NCI-H526 treated with DMSO at 0.1 percent for 48 hours (cell line): ENCODE data around the gene LRBA.

Source experiments
- DNase-seq: peaks from one replicate; lab custom pipeline; 2025; lab: John Stamatoyannopoulos, UW

Gene LRBA

DNA sequence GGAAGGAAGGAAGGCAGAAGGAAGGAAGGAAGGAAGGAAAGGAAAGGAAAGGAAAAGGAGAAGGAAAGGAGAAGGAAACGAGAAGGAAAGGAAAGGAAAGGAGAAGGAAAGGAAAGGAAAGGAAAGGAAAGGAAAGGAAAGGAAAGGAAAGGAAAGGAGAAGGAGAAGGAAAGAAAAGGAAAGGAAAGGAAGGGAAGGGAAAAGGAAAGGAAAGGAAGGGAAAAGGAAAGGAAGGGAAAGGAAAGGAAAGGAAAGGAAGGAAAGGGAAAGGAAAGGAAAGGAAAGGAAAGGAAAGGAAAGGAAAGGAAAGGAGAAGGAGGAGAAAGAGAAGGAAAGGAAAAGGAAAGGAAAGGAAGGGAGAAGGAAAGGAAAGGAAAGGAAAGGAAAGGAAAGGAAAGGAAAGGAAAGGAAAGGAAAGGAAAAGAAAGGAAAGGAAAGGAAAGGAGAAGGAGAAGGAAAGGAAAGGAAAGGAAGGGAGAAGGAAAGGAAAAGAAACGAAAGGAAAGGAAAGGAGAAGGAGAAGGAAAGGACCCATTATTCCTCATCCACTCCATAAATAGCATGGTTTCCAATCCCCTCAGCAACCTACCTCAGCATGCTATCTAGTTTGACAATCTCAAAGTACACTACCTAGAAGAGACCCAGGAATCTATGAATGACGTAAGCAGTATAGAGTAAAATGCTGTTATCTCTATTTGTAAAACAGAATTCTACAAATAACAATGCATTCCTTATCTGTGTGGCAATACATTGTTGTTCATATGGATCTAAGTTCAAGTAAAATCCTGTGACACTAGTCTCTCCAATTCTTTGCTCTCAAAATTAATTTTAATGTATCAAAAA lies 209.7 kb downstream of the LRBA start:
- DNase-seq: no peak

- no peak for DNase-seq
Observed at GRCh38 chr4:150801833-150802232, 213.3 kb downstream of the LRBA start.

DNA sequence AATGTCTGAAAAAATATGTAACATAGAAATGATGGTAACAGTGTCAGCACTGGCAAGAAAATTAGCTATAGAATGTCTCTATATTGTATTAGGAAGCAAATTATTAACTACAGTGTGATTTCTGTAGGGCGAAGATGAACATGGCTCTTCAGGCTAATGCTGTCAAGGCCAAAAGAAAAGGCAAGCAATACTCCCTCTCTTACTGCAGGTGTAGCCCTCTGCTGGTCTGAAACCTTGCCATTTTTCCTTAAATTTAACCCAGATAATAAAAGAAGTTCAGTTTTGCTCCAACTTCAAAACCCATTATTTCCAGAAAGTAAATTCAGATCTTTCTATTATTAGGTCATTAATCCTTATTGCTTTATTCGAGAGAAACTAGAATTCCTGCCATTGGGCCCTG lies 215.9 kb downstream of the LRBA start:
- DNase-seq: no peak

DNA sequence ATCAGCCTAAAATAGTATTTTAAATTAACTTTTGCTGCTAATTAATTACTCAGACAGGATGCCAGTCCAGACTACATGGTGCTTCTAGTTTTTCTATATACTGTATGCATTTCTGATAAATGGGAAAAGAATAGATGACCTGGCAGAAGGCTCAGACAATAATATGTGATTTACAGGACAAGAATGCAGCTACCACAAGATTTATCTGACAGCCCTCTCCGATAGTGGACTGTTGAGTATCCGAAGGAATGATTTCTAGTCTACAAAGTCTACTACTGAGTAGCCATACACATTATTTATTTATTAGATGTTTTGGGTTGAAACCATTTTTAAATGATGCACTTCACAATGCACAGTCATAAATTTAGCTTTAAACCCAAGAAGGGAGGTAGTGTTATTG lies 220.4 kb downstream of the LRBA start:
- no peak for DNase-seq

GRCh38 chr4:150789864-150790263 lies 225.2 kb downstream of the LRBA start:
- DNase-seq: no peak

- DNase-seq: no peak
Observed at GRCh38 chr4:150784939-150785338, 230.1 kb downstream of the LRBA start.

DNA sequence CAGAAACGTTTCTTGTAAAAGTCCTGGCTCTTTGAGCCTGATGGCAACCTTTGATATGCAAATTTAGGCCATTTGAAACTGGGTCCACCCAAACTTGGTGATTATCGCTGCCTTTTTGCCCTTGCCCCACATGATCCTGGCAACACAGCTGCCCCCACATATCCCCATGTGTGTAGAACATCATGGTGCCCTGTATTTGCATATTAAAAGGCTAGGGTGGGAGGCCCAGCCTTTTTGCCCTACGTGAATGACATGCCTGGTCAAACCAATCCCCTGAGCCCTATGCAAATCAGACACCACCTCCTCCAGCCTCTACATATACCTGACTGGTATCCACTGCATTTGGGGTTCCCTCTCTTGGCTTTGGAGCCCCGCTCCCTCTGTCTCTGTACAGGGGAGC lies 230.8 kb downstream of the LRBA start:
- DNase-seq: no peak

- DNase-seq: no peak
Observed at GRCh38 chr4:150782921-150783320, 232.2 kb downstream of the LRBA start.

DNA sequence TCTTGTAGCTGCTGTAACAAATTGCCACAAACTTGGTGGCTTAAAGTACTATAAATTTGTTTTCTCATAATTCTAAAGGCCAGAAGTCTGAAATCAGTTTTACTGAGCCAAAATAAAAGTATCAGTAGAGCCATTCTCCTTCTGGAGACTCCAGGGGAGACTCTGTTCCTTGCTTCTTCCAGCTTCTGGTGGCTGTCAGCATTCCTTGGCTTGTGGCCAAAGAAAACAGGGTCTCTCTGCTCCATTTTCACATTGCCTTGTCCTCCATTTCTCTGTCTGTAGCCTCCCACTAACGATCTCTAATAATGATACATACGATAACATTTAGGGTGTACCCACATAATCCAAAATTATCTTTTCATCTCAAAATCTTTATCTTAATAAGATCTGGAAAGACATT lies 232.8 kb downstream of the LRBA start:
- no peak for DNase-seq

DNA sequence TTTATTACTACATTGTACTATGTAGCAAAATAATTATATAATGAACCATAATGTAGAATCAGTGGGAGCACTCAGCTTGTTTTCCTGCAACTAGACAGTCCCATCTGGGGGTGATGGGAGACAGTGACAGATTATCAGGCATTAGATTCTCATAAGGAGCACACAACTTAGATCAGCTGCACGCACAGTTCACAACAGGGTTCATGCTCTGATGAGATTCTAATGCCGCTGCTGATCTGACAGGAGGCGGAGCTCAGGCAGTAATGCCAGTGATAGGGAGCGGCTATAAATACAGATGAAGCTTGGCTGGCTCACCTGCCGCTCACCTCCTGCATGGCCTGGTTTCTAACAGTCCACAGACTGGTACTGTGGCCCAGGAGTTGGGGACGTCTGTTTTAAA lies 233.9 kb downstream of the LRBA start:
- DNase-seq: no peak

- DNase-seq: no peak
Observed at GRCh38 chr4:150779707-150780106, 235.4 kb downstream of the LRBA start.

DNA sequence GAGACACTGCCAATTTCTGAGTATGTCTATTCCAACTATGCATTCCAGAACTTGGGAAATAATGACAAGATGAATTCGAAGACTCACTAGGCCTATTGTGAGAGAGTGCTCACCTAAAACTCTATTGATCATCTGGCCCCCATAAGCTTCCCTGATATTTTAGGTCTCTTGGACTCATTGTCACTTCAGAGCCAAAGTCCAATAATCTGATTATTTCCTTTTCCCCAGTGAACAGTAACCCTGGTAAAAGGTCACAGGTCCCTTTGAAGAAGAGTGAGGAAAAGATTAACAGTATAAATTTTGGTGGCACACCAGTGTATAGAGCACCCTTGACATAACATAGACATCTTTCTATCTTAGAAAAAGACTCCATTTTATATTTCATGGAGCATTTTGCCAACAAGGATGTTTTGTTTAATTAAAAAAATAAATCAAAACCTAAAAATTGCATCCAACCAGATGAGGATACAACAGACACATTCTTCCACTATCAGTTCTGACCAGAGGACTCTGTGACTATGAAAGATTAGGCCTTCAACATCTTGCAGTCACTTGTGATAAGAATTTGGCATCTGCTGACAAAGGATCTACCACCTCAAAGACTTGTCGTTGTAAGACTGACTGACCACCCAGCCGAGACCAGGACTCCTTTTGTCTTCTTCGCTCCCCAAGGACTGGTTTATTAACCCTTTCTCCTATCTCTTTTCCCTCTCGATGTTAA lies 241.2 kb downstream of the LRBA start:
- DNase-seq: no peak

- no peak for DNase-seq
Observed at GRCh38 chr4:150773032-150773431, 242.1 kb downstream of the LRBA start.

DNA sequence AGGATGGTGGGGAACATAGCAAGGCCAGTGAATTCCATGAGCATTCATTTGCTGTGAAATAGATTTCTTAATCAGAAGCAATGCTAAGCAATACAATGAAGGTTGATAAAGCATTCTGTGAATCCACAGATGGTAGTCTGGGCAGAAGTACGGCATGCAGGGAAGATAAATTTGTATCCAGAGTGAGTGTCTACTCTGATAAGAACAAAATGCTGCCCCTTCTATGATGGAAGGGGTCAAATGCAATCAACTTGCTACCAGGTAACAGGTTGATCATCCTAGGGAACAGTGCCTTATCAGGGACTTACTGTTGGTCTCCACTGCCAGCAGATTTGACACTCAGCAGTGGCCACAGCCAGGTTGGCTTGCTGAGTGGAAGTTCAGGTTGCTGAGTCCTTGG lies 243.7 kb downstream of the LRBA start:
- no peak for DNase-seq

DNA sequence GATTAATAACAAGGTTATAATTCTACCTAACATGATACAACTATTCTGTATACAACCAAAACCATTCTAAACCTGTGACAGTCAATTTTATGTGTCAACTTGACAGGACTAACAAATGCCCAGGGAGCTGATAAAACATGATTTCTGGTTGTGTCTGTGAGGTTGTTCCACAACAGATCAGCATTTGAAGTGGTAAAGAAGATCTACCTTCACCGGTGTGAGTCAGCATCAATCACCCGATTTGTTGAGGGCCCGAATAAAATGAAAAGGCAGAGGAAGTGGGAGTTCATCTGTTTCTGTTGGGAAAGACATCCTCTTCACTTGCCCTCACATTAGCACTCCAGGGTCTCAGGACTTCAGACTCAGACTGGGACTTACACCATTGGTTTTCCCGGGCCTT lies 245.2 kb downstream of the LRBA start:
- no peak for DNase-seq

GRCh38 chr4:150769248-150769647 lies 245.8 kb downstream of the LRBA start:
- no peak for DNase-seq

DNA sequence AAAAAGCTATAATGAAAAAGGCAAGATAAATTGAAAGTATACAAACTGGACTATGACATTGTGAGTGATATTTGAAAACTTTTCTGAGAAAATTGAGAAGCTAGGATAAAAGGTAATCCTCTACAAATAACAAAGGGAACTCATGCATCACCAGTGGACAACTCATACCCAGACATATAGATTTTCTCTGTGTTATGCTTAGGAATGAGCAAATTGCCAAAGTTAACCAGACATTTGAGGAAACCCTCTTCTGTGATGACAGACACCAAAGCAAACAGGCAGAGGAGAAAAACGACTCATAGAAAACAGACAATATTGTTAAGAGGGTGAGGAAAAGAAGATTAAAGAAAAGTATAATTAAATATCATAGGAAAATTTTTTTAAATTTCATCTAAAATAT lies 246.6 kb downstream of the LRBA start:
- no peak for DNase-seq

DNA sequence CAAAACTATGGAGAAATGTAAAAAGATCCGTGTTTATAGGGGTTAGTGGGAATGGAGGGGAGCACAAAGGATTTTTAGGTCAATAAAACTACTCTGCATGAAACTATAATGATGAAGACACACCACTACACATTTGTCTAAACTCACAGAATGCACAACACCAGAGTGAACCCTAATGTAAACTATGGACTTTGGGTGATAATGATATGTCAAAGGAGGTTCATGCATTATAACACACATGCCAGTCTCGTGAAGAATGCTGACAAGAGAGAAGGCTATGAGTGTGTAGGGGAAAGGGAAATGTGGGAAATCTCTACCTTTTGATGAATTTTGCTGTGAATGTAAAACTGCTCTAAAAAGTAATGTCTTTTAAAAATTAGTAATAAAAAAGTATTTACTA lies 249.9 kb downstream of the LRBA start:
- DNase-seq: no peak

- no peak for DNase-seq
Observed at GRCh38 chr4:150751648-150752047, 263.4 kb downstream of the LRBA start.

GRCh38 chr4:150750824-150751223 lies 264.3 kb downstream of the LRBA start:
- DNase-seq: no peak

- no peak for DNase-seq
Observed at GRCh38 chr4:150746156-150746555, 268.9 kb downstream of the LRBA start.

DNA sequence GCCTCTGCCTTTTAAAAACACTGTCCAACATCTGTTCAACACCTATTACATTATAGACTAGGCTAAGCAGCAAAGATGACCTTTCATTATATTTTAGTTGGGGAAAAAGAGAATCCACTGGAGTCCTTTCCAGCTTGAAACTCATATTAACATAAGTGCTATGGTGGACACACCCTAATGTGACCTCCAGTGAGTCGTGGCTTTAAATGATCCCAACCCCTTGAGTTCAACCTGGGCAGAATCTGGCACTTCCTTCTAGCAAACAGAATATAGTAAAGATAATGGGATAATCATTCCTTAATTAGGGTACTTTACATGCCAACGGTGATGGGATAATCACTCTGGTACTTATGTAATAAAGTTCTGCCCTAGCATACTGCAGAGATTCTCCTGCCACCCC lies 270.5 kb downstream of the LRBA start:
- no peak for DNase-seq

DNA sequence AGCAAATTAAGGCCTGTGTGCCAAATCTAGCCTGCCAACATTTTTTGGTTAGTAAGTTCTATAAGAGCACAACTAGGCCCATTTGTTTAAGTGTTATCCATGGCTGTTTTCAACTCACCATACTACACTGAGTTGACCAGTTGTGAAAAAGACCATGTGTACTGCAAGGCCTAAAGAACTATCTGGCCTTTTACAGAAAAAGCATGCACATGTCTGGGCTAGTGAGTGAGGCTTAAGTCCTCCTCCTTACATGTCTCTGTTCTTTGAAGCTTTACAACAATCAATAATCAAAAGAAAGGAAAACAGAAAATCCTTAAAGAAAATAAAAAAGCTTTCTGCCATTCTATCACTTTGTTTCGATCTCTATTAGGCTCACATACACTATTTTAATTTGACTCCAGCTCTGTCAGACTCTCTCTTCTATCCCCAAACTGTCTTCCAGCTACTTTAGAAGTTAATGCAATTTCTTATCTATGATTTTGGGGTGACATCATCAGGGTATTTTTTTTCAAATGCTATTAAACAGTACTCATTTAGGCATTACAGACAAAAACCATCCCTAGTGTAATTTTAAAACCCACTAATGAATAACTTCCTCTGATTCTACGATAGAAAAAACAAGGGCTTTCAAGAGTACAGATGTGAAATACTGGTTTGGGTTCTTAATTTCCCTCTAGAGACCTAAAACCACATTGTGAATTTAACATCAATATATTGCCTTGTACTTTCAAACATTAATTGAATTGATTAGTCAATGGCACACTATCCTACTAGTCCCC lies 271.3 kb downstream of the LRBA start:
- no peak for DNase-seq
